D721Med (cell line): ENCODE results near the gene CFAP77.

Experiments used
- DNase-seq: peaks from one replicate; pipeline ENCODE4 v3.0.0; 2011; ENCODE audit warnings: low spot score; ENCODE audit not compliant: insufficient read length
- FAIRE-seq: peaks from 2 replicates; lab custom pipeline; 2011; peaks lifted over from hg19 to GRCh38; lab: Jason Lieb, UNC
- CTCF ChIP-seq: IDR thresholded peaks from 2 replicates; pipeline ENCODE4 v1.5.1; 2012; ENCODE audit warnings: mild to moderate bottlenecking, control low read depth; ENCODE audit not compliant: insufficient read depth; ENCODE audit errors: missing control alignments

Gene CFAP77

GRCh38 chr9:132461281-132461896, 51.4 kb downstream of the CFAP77 start:
- no peak for DNase-seq
- TF ChIP-seq CTCF: no peak
- FAIRE-seq: no peak

- FAIRE-seq (no peak), DNase-seq (no peak)
- TF ChIP-seq CTCF: no peak
These were observed 52.0 kb downstream of the CFAP77 start for GRCh38 chr9:132461971-132462370.

- FAIRE-seq (no peak), DNase-seq (no peak)
- TF ChIP-seq CTCF: no peak
These were observed 54.5 kb downstream of the CFAP77 start for GRCh38 chr9:132464547-132464946.

GRCh38 chr9:132465131-132465635, 55.2 kb downstream of the CFAP77 start:
- no peak for DNase-seq
- no peak for FAIRE-seq
- TF ChIP-seq CTCF: no peak

- no peak for DNase-seq
These were observed 62.2 kb downstream of the CFAP77 start for GRCh38 chr9:132472199-132472598.

GRCh38 chr9:132472599-132472998, 62.6 kb downstream of the CFAP77 start:
- DNase-seq: no peak
- TF ChIP-seq CTCF: no peak
- FAIRE-seq: no peak

More at GRCh38 chr9:132472199-132472598, 62.2 kb downstream of the CFAP77 start:
- no peak for FAIRE-seq
- TF ChIP-seq CTCF: no peak

GRCh38 chr9:132474253-132474652, 64.2 kb downstream of the CFAP77 start:
- DNase-seq (no peak), FAIRE-seq (no peak)
- TF ChIP-seq CTCF: no peak
